GM18868 (cell line): ENCODE results near the gene STBD1.
"Not testable (repeated sequence)": the region's sequence is repeated elsewhere in the genome, so short reads cannot be mapped to it uniquely, and the experiment has no call there.

Source experiments
- ATAC-seq: cut with Tn5 transposase; IDR thresholded peaks from one replicate; pipeline ENCODE4 v1.9.1; 2021; ENCODE audit warnings: mild to moderate bottlenecking, moderate library complexity; ENCODE audit not compliant: unreplicated experiment

Gene STBD1

GRCh38 chr4:76282941-76283689, 23.4 kb upstream of the STBD1 start:
- ATAC-seq: no peak

GRCh38 chr4:76283900-76284299, 22.6 kb upstream of the STBD1 start:
- no peak for ATAC-seq

DNA sequence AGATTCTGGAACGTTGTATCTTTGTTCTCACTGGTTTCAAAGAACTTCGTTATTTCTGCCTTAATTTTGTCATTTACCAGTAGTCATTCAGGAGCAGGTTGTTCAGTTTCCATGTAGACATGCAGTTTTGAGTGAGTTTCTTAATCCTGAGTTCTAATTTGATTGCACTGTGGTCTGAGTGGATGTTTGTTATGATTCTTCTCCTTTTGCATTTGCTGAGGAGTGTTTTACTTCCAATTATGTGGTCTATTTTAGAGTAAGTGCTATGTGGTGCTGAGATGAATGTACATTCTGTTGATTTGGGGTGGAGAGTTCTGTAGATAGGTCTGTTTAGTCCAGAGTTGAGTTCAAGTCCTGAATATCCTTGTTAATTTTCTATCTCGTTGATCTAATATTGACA, 18.7 kb upstream of the STBD1 start:
- ATAC-seq: not testable (repeated sequence)

DNA sequence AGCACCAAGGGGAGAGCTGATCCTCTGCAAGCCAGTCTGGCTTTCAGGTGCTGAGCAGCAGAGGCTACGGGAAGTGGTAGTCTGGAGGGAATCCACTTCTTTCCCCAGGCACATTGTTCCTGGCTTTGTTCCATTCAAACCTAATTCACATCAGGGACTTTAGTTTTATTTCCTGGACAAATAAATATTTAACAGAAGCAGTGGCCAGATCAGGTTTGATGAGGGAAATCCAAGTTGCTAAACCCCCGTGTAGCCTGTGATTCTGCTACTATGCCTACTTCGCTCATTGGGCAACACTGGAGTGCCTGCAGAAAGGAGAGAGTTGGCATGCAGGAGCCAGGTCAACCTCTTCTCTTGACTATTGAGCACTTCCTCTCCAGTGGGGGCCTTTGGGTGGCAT, 13.8 kb upstream of the STBD1 start:
- no peak for ATAC-seq

DNA sequence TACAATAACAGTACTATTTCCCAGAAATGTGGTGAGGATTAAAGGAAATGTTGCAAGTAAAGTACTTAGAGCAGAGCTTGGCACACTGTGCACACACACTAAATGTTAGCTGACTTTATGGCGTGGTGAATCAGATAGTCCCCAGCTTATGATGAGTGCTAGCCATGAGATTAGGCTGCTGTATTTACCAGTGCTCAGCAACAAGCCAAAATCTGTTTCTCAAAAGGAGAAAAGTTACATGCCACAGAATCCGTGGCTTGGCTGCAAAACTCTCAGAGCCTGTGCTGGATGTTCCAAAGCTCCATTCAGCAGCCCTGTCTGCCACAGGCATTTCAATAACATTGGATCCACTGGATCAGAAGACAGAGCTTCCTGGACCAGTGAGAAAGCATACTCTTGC, 12.8 kb upstream of the STBD1 start:
- ATAC-seq: no peak

DNA sequence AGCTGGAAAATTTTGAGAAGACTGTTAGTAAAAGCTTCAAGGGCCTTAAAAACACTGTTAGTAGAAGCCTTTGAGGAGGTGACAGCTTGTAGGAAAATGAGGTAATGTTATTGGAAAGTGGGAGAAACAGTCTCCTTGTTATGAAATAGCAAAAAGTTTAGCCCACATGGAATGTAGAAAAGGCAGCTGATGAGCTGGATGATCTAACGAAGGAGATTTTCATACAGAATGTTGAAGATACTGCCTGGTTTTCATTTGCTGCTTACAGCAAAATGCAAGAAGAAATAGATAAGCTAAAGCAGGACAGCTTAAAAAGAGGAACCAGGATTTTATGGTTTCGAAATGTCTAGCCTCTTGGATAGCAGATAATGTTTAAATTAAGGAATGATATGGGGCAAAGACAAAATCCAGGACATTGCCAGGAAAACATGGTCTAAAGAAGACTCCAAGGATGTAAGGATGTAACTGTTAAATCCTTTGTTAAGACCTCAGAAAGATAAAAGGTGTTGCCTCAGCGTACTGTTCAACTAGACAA, 10.2 kb upstream of the STBD1 start:
- ATAC-seq: no peak

DNA sequence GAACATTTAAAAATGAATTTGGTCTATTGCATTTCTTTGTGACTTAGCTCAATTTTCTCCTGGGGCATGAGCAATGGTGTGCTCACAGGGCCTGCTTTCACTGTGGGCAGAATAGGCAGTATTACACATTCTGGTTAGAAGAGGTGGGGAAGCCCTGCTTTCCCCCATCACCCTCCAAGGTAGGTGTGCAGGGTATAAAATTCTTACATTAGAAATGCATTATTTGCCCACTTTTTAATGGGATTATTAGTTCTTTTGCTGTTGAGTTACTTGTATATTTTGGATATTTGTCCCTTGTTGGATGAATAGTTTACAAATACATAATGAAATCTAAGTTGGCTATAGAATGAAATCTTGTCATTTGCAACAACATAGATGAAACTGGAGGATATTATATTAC, 8.3 kb upstream of the STBD1 start:
- ATAC-seq: no peak

- ATAC-seq: no peak
These were observed 6.5 kb upstream of the STBD1 start for GRCh38 chr4:76300012-76300411.

DNA sequence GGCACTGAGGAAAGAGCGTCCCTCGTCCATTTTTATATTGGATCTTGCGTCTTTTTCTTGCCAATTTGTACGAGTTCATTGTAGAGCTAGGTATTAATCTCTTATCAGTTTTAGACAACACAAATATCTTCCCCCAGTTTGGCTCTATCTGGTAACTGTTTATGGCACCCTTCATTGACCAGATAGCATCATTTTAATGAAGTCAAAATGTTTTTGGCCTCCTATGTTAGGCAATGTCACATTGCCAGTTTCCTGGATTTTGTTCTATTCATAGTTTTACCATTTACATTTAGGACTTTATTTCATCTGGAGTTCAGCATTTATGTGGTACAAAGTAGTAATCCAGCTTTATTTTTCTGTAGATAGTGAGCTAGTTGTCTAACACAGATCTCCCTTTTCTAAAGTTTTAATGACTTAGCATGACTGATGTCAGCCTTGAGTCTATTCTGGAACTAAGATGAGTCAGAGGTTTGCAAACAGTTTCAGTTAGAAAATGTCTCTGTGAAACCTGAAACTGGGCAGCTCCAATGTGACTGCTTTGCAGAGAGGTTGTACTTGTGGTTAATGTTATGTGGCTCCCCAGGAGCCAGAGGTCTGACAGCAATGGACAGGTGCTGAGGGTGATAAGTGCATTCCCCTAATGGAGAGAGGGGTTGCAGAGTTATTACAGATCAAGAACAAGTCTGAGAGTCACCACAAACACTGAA, 5.3 kb upstream of the STBD1 start:
- peak; percentile 97 for ATAC-seq

DNA sequence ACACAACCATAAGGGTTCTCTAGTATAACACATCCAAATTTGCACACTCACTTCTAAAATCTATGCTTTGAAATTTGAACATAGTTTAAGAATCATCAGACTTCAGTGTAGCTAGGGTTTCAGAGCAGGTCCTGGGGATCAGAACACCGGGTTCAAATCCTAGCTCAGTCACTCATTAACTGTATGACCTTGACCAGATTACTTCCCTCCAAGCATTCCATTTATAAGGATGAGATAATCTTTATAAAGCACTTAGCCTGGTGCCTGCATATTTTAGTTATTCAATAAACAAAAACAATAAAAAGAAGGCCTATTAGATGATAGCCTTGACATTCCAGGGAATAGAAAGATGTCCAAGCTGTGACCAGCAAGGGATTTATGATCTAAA, 4.8 kb upstream of the STBD1 start:
- ATAC-seq: no peak

- ATAC-seq: no peak
These were observed 3.6 kb upstream of the STBD1 start for GRCh38 chr4:76302826-76303438.

- ATAC-seq: no peak
These were observed 1.4 kb upstream of the STBD1 start for GRCh38 chr4:76305033-76305687.

GRCh38 chr4:76306882-76307659, 538 bp downstream of the STBD1 start:
- no peak for ATAC-seq

DNA sequence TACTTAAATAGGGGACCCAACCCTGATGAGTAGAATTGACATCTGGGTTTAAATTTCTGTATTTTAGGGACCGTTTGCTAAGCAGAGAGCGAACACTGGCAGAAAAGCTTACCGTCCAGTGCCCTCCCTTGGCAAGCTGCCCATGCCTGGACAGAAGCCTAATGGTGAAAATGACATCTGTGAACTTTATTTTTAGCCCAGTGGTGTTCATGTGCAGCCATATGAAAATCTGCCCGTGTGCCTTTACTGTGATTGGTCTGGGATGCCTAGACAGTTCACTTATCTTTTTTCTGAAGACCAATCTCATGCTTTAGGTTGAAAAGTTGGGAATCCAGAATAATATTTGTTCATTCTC, 1.1 kb downstream of the STBD1 start:
- ATAC-seq: no peak

DNA sequence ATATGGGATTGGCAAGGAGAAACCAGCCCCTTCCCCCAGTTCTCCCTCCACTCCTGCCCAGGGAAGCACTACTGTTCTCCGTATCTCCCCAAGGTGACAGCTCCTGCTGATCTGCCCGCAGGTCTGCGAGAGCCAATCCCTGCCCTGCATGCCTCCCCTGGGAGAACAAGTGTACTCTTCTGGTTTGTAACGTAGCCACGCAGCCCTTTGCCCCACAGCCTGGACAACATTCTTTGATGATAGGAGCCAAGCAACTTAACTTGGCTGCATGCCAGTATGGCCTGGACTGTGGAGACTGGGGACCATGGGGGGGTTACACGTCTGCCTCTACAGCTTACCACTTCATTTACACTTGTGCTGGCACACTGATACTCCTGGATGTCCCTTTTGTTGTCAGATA, 2.0 kb downstream of the STBD1 start:
- no peak for ATAC-seq

DNA sequence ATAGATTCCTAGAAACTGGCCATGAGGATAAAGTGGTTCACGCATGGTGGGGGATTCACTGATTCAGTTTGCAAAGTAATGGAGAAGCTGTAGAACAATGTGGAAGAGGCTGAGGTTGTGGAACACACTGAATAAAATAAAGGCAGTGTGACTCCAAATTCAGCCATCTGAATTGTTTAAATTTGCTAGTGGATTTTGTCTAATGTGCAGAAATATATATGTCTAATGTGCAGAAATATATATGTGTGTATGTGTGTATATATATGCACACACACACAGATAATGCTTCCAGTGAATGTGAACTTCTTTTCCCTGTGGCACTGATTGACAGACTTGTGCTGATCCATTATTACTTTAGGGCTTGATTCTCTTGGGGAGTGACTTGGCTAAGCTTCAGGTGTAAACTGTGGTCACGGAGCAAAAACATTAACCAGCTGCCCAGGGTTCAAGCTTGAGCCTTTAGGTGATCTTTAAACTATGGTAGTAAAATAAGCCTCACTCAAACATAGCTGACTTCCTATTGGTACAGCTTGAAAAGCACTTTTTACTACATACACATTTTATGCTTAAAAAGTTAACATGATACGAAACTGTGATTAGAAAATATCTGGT, 3.5 kb downstream of the STBD1 start:
- no peak for ATAC-seq

DNA sequence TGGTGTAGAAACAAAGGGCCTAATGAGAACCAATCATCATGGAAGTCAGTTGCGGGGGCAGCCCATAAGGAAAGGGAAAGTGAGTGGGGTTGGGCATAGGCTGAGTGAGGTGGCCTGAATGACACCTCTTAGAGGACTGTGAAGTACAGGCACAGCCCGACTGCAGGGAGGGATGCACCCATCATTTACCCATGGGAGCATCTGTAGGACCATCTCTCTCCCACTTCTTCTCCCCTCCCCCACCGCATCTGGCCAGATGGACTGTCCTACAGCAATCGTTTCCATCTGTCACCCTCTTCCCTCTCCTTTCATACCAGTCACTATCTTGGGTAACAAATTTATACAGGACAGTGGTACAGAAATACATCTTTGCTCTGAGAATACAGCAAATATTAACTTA, 4.2 kb downstream of the STBD1 start:
- no peak for ATAC-seq

- no peak for ATAC-seq
These were observed 5.4 kb downstream of the STBD1 start for GRCh38 chr4:76311896-76312331.

DNA sequence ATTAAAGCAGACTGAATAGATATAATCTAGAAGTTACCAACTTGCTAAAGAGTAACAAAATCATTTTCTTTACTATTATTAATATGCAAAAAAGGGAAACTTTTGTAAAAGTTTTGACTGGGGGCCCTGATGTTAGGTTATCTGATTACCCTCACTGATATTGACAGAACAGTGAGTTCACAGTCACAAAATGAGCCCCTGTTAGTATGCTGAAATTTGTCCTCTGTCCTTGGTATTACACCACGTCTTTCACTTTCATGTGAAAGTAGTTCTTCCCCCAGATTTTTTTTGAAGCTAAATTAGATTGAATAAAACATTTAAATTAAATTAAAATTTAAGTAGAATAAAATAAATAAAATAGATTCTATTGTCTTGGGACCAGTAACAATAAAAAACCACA, 5.9 kb downstream of the STBD1 start:
- no peak for ATAC-seq

DNA sequence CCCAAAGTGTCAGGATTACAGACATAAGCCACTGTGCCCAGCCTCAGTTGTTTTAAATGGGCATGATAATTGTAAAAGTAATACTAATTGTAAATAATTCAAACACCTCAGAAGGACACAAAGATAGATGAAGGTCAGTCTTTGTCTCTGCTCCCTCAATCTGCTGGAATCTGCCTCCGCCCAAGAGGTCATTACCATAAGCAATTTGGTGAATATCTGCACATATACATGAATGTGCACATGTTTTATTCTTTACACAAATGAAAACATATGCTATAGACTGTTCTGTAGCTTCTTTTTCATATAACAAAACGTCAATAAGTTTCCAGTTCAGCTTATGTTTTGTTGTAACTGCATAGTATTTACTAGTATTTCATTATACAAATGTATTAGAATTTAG, 7.0 kb downstream of the STBD1 start:
- no peak for ATAC-seq
